Measurements from ENCODE around the gene MTHFD2L.
"Not testable (repeated sequence)": the region's sequence is repeated elsewhere in the genome, so short reads cannot be mapped to it uniquely, and the experiment has no call there.

MTHFD2L gene

DNA sequence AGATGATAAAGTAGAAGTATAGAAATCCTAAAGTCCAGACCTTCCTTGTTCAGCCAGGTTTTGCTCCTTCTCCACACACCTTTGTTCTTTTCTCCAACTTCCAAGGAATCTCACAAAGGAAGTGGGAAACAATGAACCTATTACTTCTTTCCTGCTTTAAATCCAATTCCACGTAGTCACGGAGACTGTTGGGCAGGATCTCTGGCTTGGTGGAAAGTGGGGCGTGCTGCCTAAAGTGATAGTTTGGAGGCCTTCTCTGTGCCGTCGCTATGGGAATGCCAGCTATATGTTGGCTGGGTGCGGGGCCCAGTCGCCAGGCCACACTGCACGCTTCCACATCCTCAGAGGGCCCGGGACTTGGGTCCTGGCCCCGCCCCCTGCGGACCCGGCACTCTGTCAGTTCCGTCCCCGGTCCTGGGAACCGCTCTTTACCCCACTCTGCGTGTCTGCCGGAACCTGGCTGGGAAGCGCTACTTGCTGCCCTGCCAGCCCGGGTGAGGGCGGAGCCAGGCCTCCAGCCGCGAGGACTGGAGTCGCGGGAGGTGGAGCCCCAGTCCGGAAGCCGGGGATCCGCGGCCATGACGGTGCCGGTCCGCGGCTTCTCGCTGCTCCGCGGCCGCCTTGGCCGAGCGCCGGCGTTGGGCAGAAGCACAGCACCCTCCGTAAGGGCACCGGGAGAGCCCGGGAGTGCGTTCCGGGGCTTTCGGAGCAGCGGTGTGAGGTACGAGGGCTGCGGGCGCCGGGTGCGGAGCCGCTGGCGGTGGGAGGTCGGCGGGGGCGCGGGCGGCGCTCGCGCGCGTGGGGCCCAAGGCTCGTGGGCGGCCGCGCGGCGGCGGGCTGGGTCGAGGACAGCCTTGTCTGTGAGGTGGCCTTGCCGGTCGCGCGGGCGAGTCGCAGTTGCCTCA is at the start of gene MTHFD2L:
MTHFD2L (plus strand) TSS at position 558 of the 905 bp plus-strand sequence; CDS start at position 579, 21 bp downstream.
- DNase-seq, result peak; percentile 80

DNA sequence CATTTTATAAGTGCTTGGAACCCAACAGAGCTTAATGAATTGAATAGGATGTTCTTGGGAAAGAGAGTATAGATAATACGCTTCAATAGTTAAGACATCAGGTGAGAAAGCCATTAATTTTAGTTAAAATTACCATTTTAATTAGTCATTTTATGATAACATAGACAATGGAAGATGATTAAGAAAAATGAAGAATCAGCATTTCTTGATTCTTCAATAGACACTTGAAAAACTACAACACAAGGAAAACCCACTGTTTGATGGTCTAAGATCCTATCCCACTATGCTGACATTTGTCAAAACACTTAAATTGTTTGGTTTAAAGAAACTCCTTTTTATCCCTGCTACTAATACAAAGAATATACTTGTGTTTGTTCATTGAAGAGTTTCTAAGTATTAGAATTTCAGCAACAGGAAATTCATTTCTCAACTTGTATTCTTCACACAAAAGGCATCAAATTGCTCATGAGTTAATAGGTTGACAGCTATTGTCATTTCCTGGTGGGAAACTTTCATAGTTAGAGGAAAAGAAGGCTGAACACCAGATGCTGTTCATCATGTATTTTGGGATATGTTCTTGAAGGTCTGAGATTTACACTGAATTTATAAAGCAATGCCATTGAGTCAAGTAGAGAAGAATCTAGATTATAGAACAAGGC is 49.3 kb upstream of the MTHFD2L start:
- DNase-seq, result no peak

DNA sequence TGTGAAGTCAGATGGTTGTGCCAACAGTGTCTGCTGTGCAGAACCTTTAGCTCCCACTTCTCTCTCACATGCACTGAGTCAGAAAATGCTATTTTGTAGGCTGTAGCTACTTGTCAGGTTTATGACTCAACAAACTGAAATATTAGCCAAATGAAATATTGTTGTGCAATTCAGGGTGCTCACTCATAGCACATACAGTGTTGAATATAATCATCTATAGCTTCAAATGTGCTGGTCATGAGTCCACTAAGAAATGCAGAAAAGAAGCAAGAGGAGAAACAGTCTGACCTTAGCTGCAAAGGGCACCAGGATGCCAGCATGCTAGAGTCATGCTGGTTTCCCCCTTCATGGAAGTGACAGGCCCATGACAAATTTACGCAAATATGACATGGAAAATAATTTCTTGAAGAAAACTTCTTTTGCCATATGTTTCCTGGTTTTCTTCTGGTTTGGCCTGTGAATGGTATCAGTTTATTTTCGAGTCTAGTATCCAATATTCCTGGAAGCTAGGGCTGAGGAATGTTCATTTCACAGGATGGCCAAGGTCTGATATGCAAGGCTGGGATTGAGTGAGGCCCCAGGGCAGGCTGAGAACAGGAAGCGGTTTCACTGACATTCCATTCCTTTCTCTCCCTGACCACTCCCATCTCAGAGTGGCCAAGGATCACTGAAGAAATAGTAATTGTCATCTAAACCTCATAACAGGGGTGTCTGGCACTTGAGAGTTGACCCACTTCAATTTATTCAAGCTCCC is 48.6 kb upstream of the MTHFD2L start:
- no peak for DNase-seq

DNA sequence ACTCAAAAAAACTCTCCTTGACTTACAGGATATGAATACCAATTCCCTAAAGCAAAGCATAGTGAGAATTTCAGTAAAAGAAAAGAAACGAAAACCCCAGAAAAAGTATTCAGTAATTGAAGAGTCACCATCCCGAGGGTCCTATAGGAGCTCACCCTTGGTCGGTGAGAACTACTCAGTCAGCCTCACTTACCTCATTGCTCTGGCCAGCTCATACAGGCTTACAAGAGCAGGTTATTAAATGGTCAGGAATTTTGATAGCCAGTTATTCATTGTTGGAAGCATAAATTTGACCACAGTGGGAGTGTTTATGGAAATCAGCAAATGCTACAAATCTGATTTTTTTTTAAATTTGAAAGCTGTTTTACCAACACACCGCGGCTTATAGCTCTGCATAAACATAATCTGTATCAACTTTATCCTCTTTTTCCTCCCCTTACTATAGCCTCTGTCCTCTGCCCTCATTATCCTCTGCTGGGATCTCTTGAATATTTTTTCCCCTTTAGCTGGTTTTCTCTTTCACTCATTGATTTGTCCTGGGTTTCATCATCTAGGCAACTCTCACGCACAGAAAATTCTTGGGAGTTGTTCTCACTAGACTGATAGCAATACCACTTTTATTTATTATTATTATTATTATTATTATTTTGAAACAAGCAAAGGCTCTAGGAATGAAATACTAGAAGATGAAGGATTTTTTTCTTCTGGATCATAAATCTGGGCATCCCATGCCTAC is 47.9 kb upstream of the MTHFD2L start:
- DNase-seq, result no peak

DNA sequence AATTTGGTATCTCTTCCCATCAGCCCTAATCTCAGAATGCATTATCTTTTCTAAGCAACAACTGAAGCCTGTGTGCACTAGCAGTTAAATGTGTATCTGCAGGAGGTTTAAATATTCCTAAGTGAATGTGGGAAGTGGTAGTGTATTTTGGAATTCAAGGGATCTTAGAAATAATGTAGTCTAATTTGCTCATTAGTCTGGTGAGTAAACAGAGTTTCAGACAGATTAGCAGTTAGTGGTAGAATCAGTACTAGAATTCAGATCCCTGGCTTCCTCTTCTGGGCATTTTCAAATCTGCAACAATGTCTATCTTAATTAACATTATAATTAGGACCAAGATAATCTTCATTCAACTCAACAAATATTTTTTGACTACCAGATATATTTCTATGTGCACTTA is 47.2 kb upstream of the MTHFD2L start:
- no peak for DNase-seq

DNA sequence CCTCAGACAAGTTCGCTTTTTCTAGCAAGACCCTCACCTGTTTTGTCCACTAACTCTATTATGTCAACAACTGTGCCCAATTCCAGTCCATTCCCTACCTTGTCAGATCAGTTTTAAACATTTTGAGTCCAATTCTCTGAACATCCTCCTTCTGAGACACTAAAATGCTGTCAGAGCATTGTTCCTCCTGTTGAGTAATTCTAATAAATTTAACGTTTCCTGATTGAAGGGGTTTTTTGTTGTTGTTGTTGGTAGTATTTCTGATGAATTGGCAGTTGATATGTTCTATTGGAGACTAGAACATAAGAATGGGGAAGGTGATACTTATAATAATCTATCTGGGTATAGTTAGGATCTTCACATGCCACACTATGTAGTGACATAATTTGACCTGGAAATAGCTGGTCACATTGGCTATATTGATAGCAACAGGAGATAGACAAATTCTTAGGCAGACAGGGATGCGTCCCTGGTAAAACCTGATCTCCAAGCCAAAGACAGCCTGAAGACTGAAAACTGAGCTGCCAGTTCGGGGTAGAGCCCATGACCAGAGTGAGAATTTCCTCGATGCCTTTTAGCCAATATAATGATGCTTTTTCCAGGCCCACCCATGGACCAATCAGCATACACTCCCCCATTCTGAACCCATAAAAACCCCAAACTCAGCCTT is 46.5 kb upstream of the MTHFD2L start:
- DNase-seq, result no peak

DNA sequence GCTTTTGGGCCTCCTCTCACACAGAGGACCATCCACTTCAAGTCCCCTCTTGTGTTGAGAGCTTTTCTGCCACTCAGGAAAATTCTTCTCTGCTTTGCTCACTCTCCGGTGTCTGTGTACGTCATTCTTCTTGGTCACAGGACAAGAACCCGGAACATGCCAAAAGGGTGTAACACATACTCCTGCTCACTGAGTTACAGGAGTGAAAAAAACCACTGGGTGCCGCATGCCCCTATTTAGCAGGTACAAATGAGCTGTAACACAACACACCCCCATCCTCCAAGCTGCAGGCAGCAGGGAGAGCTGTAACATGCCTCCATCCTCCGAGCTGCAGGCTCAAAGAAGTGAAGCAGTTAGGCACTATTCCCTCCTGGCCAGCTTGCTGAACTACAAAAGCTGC is 45.9 kb upstream of the MTHFD2L start:
- no peak for DNase-seq

DNA sequence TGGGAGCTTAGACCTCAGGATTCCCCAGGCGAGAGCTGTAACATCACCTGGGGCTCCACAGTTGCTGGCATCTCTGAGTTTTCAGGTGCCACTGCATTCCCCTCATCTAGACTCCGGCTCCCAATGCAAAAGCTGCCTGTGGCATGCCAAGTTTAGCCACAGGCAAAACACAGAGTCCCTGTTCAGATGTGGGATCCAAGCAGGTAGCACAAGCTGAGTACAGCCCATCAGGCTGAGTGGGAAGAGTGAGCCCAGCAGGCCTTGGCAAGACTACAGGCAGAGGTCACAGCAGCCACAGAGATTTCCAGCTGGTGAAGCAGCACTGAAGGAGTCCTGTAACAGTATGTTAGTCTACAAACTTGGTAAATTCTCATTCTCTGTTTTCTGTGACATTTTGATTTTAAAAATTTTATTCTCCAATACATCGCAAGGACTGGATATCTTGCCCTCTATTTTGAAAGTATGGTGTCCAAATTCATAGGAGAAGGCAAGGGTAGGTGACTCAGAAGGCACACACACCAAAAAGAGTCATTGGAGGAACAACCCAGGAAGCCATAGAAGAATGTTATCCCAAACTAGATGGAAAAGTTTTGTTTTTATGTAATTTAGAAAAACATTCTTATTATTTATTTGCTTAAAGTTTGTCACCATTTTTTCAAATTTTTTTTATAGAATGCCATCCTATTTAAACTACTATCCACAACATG is 45.4 kb upstream of the MTHFD2L start:
- DNase-seq, result no peak

DNA sequence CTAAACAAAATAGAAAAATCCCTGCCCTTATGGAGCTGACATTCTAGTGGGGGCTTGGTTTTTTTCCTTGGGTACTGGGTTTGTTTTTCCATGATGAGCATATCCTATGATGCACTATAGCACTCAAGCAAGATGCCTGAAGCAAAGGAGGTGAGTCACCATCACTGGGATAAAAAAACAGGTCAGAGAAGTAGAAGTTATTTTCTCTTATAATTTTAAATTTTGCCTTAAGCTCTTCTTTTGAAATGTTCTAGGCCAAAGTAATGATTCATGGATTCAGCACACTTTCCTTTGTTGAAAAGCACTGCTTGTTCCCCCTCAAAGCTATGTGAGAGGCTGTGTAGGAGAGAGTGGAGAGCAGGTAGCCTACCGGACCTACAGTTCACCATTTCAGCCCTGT is 43.7 kb upstream of the MTHFD2L start:
- no peak for DNase-seq

DNA sequence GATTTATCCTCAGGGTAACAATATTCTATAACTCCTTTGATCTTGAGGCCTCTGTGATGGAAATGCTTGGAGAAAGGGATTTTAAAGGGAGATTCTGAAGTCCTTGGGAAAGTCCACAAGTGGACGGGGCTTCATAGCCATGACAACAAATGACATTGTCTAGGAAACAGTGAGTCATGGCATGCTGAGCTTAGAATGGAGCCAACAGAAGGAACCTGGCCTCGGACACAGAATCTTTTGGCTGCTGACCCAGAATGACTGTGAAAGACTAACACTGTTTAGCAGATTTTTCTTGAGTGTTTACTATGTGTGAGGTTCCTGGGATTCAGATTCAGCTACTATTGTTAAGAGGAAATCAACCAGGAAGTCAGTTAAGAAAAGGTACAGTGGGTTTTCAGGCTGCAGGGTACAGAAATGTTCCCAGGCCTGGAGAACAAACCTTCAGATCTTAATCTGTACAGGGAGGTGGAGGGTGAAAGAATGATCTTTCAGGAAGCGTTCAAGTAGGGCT is 40.8 kb upstream of the MTHFD2L start:
- DNase-seq, result no peak

DNA sequence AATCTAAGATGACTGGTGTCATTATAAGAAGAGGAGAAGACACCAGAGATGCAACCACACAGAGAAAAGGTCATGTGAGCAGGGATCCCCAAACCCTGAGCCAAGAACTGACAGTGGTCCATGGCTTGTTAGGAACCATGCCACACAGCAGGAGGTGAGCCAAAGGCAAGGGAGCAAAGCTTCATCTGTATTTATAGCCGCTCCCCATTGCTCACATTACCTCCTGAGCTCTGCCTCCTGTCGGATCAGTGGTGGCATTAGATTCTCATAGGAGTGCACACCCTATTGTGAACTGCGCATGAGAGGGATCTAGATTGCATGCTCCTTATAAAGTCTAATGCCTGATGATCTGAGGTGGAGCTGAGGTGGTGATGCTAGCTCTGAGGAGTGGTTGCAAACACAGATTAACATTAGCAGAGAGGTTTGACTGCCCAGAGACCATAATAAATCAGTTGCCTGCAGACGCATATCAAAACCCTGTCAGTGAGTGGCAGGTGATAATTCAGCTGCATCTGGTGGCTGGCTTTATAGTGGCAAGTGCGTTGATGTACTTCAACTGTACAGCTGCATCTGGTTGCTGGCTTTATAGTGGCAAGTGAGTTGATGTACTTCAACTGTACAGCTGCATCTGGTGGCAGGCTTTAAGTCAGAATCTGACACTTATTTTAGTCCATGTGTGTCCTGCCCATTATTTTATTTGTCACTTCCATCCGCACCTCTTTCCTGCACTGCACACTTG is 39.1 kb upstream of the MTHFD2L start:
- DNase-seq, result no peak

DNA sequence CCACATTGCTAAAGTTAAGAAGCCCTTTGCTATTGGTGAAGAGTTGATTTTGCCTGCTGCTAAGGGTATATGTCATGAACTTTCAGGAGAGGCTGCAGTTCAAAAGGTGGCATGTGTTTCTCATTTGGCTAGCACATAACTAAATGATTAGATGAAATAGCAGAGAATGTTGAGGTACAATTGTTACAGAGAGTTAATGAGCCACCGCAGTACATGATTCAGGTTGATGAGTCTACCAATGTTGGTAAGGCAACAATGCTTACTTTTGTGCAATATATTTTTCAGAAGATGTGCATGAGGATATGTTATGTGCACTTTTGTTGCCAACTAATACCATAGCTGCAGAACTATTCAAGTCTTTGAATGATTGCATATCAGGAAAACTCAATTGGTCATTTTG is 37.8 kb upstream of the MTHFD2L start:
- DNase-seq, result no peak

DNA sequence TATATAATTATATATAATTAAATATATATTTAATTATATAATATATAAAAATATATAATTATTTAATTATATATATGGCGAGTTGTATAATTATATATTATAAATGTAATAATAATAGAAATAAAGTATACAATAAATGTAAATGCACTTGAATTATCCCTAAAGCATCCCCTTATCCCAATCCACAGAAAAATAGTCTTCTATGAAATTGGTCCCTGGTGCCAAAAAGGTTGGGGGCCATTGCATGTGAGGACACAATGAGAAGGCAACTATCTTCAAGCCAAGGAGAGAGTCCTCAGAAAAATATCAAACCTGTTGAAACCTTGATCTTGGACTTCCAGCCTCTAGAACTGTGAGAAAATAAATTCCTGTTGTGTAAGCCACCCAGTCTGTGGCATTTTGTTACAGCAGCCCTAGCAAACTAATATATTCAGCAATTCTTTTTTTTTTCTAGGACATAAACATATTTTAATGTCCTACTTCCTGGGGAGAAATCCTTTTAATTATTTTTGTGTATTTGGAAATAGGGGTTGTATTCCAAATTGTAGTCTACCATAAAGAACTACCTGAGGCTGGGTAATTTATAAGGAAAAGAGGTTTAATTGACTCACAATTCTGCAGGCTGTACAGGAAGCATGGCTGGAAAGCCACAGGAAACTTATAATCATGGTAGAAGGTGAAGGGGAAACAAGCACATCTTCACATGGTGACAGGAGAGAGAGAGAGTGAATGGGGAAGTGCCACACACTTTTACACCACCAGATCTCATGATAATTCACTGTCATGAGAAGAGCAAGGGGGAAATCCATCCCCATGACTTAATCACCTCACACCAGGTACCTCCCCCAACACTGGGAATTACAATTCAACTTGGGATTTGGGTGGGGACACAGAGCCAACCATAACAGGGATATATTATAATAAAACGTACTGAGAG is 36.0 kb upstream of the MTHFD2L start:
- no peak for DNase-seq

DNA sequence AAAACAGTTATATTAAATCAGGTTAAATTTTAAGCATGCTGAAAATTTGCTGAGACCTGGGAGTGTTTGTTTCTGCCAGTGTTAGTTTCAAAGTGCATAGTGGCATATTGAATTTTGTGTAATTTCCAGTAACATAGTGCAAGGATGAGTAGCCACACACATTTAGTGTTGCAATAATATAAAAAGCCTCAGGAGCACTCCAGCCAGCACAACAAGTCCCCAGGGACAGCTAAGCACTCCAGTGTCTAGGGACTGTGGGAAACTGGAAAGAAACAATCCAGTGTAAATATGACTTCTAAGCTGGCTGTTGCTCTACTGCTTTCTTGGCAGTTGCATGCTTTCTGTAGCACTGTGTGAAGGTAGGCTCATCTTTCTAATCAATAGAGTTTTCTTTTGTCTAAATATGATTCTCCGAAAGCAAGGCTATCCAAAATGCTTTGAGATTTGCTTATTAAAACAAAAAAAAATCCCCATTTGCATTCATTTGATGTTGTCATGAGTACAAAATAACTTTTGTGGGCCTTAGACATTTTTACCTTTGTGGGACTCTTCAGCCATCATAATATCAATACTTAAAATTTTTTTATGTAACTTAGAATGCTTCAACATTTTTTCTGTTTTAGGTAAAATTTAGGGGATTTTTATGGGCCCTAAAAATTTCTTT is 34.7 kb upstream of the MTHFD2L start:
- DNase-seq, result no peak

DNA sequence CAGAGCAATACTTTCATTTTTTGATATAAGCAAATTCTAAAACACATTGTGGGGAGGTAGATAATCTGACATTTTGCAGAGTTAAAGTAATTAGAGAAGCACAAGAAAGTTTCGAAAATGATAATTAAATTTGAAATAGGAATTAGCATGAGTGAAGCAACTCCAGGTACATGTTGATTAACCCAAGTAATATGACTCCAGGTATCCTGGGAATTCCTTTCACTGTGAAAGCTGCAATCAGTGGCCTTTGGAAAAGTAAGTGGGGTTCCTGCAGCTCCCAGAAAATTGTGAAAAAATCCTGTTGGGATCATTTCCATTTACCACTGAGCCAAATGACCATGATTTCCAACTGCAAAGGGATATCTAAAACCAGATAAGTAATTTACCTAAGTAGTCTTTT is 32.9 kb upstream of the MTHFD2L start:
- DNase-seq, result no peak

DNA sequence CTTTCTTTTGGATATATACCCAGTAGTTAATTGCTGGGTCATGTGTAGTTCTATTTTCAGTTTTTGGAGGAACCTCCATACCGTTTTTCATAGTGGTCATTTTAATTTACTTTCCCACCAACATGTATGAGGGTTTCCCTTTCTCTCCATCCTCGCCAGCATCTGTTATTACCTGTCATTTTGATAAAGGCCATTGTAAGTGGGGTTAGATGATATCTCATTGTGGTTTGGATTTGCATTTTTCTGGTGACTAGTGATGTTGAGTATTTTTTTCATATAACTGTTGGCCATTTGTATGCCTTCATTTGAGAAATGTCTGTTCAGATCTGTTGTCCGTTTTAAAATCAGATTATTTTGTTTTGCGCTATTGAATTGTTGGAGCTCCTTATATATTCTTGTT is 30.2 kb upstream of the MTHFD2L start:
- no peak for DNase-seq

DNA sequence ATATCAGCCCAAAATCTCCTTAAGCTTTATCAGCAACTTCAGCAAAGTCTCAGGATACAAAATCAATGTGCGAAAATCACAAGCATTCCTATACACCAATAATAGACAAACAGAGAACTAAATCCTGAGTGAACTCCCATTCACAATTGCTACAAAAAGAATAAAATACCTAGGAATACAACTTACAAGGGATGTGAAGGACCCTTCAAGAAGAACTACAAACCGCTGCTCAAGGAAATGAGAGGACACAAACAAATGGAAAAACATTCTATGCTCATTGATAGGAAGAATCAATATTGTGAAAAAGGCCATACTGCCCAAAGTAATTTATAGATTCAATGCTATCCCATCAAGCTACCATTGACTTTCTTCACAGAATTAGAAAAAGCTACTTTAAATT is 27.1 kb upstream of the MTHFD2L start:
- not testable (repeated sequence) for DNase-seq

DNA sequence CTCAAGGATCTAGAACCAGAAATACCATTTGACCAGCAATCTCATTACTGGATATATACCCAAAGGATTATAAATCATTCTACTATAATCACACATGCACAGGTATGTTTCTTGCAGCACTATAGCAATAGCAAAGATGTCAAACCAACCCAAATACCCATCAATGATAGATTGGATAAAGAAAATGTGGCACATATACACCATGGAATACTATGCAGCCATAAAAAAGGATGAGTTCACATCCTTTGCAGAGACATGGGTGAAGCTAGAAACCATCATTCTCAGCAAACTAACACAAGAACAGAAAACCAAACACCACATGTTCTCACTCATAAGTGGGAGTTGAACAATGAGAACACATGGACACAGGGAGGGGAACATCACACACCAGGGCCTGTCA is 25.7 kb upstream of the MTHFD2L start:
- not testable (repeated sequence) for DNase-seq

DNA sequence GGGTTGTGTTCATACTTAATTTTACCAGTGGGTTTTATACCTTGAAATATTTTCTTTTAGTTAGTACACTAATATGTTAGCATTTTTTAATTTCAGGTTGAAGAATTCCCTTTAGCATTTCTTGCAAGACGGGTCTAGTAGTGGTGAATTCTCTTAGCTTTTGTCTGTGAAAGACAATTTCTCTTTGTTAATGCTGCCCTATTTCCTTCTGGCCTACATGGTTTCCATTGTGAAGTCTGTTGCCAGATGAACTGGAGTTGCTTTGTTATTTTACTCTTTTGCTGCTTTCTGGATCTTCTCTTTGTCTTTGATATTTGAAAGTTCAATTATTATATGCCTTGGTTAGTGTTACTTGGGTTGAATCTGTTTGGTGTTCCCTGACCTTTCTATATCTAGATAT is 25.0 kb upstream of the MTHFD2L start:
- no peak for DNase-seq

Measured in CD4-positive, alpha-beta T cell treated with Interleukin-10 for 1 hour (primary cell).